22Rv1 (cell line): ENCODE results near the gene SLC10A6.

ENCODE experiments used
- ZFX ChIP-seq: fragments of 450-650 bp; IDR thresholded peaks from 2 replicates; pipeline ENCODE4 v1.6.1; 2017; ENCODE audit warnings: antibody characterized with exemption, borderline replicate concordance
- TF ChIP-seq, protein P1 (sequence below): fragments of 450-650 bp; IDR thresholded peaks from 2 replicates; pipeline ENCODE4 v1.5.1; 2017; ENCODE audit warnings: mild to moderate bottlenecking

DNA sequence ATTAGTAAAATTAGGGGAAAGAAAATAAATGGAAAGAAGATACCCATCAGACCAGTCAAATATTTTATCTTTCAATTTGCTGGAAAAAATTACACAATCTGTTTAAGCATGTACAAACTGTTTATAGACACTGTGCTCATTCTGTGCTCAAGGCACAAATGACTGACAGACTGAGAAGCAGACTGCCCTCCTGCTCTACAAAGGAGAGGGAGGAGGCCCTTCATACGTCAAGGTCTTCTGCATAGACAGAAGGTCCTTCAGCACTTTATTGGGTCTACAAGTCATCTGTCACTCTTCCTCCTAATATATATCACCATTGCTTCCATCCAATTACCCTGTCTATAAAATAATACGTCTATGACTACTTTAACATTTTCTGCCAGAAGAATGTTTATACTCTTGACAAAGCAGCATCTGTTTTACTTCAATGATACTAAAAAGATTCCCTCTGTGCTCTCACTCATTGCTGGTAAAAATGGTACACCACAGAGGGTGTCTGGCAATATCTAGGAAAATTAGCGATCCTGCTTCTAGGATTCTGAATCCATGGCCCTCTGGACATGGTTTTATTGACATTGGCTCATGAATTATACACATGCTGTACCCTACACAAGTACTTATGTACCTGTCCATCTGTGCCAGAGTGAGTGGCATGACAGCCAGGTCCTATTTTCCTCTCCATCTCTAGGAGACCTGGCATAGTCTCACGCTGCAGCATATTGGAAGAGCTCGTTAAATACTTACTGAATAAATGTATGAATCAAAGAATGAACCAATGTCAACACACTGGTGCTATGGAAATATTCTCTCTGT is 11.3 kb downstream of the SLC10A6 start:
- TF ChIP-seq, protein P1, sequence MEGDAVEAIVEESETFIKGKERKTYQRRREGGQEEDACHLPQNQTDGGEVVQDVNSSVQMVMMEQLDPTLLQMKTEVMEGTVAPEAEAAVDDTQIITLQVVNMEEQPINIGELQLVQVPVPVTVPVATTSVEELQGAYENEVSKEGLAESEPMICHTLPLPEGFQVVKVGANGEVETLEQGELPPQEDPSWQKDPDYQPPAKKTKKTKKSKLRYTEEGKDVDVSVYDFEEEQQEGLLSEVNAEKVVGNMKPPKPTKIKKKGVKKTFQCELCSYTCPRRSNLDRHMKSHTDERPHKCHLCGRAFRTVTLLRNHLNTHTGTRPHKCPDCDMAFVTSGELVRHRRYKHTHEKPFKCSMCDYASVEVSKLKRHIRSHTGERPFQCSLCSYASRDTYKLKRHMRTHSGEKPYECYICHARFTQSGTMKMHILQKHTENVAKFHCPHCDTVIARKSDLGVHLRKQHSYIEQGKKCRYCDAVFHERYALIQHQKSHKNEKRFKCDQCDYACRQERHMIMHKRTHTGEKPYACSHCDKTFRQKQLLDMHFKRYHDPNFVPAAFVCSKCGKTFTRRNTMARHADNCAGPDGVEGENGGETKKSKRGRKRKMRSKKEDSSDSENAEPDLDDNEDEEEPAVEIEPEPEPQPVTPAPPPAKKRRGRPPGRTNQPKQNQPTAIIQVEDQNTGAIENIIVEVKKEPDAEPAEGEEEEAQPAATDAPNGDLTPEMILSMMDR = no peak
- no peak for TF ChIP-seq ZFX
